H1 (cell line): ENCODE results near the gene LHPP. TPM values are rescaled to one million over a fixed set of nuclear protein-coding genes. Genes with fewer than 3 reads are reported as not detected.

Source experiments
- CTCF ChIA-PET: fragments of 300-600 bp; sonication (Branson Sonifier 250); formaldehyde crosslinking; loops from one replicate; lab custom pipeline; 2021; ENCODE audit not compliant: partially characterized antibody; lab: Charles Lee
- POLR2A ChIA-PET: fragments of 300-600 bp; sonication (Branson Sonifier 250); formaldehyde crosslinking; loops from one replicate; lab custom pipeline; 2021; ENCODE audit warnings: inconsistent platforms; ENCODE audit not compliant: partially characterized antibody; lab: Charles Lee
- DNase-seq, 2 experiments: peaks; one replicate each; pipeline versions ENCODE4 v3.0.0 to v3.0.0-alpha.2; 2010 to 2022; ENCODE audit warnings: low spot score in 2 of 2, low read depth in 1 of 2, mixed read lengths in 1 of 2
- FAIRE-seq: peaks from 2 replicates; lab custom pipeline; 2011; peaks lifted over from hg19 to GRCh38; lab: Jason Lieb, UNC
- H2AFZ ChIP-seq: 2 replicates; pipeline ENCODE4 v1.8.1; 2012; ENCODE audit warnings: low read length, inconsistent platforms
- H2AK5ac ChIP-seq: 2 replicates; pipeline ENCODE4 v1.6.1; 2013; ENCODE audit warnings: low read depth, low read length
- H2BK120ac ChIP-seq: replicated peaks from 2 replicates; pipeline ENCODE3; 2013; ENCODE audit warnings: low read depth, low read length, inconsistent platforms
- H2BK12ac ChIP-seq: 2 replicates; pipeline ENCODE4 v1.6.1; 2013; ENCODE audit warnings: low read depth, low read length
- H2BK15ac ChIP-seq: 2 replicates; pipeline ENCODE4 v1.6.1; 2013; ENCODE audit warnings: low read length
- H2BK20ac ChIP-seq: 2 replicates; pipeline ENCODE4 v1.6.1; 2013; ENCODE audit warnings: low read length
- H2BK5ac ChIP-seq: 2 replicates; pipeline ENCODE4 v1.6.1; 2013; ENCODE audit warnings: low read depth, low read length
- H3K14ac ChIP-seq: 2 replicates; pipeline ENCODE4 v1.6.1; 2013; ENCODE audit warnings: inconsistent platforms; ENCODE audit not compliant: insufficient read length
- H3K18ac ChIP-seq: 2 replicates; pipeline ENCODE4 v1.6.1; 2013; ENCODE audit warnings: low read length; ENCODE audit errors: extremely low read depth
- H3K23ac ChIP-seq: 2 replicates; pipeline ENCODE4 v1.6.1; 2013; ENCODE audit warnings: inconsistent platforms; ENCODE audit not compliant: insufficient read length
- H3K23me2 ChIP-seq: 2 replicates; pipeline ENCODE4 v1.6.1; 2013; ENCODE audit warnings: low read depth, low read length
- H3K27ac ChIP-seq: 2 replicates; pipeline ENCODE4 v1.6.1; 2011; ENCODE audit warnings: low read depth, low read length, inconsistent platforms
- H3K27me3 ChIP-seq, 4 experiments: replicated peaks in 1 of 4; 1 replicate in 1 of 4; 2 replicates in 3 of 4; pipeline versions ENCODE4 v1.6.1 to v1.8.1; 2011 to 2013; ENCODE audit warnings: low read length in 3 of 4, mild to moderate bottlenecking in 3 of 4, inconsistent platforms in 2 of 4, mixed read lengths in 2 of 4, moderate library complexity in 1 of 4; ENCODE audit not compliant: control insufficient read depth in 3 of 4, insufficient read depth in 3 of 4; ENCODE audit errors: extremely low read depth in 1 of 4
- H3K36me3 ChIP-seq, 4 experiments: 2 replicates each; pipeline versions ENCODE4 v1.6.1 to v1.8.1; 2011 to 2013; ENCODE audit warnings: mild to moderate bottlenecking in 4 of 4, low read length in 3 of 4, moderate library complexity in 2 of 4, control low read depth in 1 of 4, inconsistent platforms in 1 of 4; ENCODE audit not compliant: insufficient read depth in 4 of 4, control insufficient read depth in 2 of 4
- H3K4ac ChIP-seq: replicated peaks from 2 replicates; pipeline ENCODE3; 2013; ENCODE audit warnings: low read length, low read depth, mixed read lengths, inconsistent platforms; ENCODE audit not compliant: insufficient read length
- H3K4me1 ChIP-seq, 4 experiments: replicated peaks in 1 of 4; 1 replicate in 1 of 4; 2 replicates in 3 of 4; pipeline versions ENCODE4 v1.6.1 to v1.8.1; 2011 to 2013; ENCODE audit warnings: low read length in 3 of 4, inconsistent platforms in 2 of 4, mixed read lengths in 1 of 4; ENCODE audit not compliant: insufficient read depth in 4 of 4, control insufficient read depth in 3 of 4
- H3K4me2 ChIP-seq, 2 experiments: 2 replicates each; pipeline versions ENCODE4 v1.6.1 to v1.8.1; 2011 to 2013; ENCODE audit warnings: low read depth in 2 of 2, low read length in 2 of 2, control low read depth in 1 of 2, inconsistent platforms in 1 of 2, mild to moderate bottlenecking in 1 of 2; ENCODE audit not compliant: insufficient read depth in 1 of 2
- H3K4me3 ChIP-seq, 4 experiments: fragments of 200-600, 300-600 bp in 1 of 4; sonication (generic), shearing (Covaris generic), sonication (Bioruptor Twin) in 1 of 4; 2 replicates each; pipeline versions ENCODE4 v1.5.1 to v1.8.1; 2011 to 2016; ENCODE audit warnings: low read length in 4 of 4, low read depth in 3 of 4, control low read depth in 2 of 4, inconsistent platforms in 2 of 4, mild to moderate bottlenecking in 2 of 4, mixed read lengths in 1 of 4, moderate library complexity in 1 of 4; ENCODE audit not compliant: insufficient read depth in 2 of 4; ENCODE audit errors: extremely low read depth in 1 of 4
- H3K56ac ChIP-seq: replicated peaks from 2 replicates; pipeline ENCODE3; 2013; ENCODE audit warnings: low read depth, mild to moderate bottlenecking, mixed read lengths, low read length, inconsistent platforms; ENCODE audit not compliant: insufficient read length
- H3K79me1 ChIP-seq: 2 replicates; pipeline ENCODE4 v1.6.1; 2013; ENCODE audit warnings: low read depth, low read length, control low read depth
- H3K79me2 ChIP-seq, 2 experiments: 2 replicates each; pipeline versions ENCODE4 v1.6.1 to v1.8.1; 2012 to 2013; ENCODE audit warnings: low read length in 2 of 2, mild to moderate bottlenecking in 2 of 2, inconsistent platforms in 1 of 2; ENCODE audit not compliant: insufficient read depth in 2 of 2, control insufficient read depth in 1 of 2
- H3K9ac ChIP-seq, 4 experiments: replicated peaks in 1 of 4; 1 replicate in 1 of 4; 2 replicates in 3 of 4; pipeline versions ENCODE4 v1.6.1 to v1.8.1; 2011 to 2013; ENCODE audit warnings: low read depth in 3 of 4, low read length in 3 of 4, control low read depth in 2 of 4, mild to moderate bottlenecking in 2 of 4, moderate library complexity in 2 of 4, inconsistent platforms in 1 of 4; ENCODE audit errors: extremely low read depth in 1 of 4
- H3K9me3 ChIP-seq, 2 experiments: 2 replicates each; pipeline versions ENCODE4 v1.6.1 to v1.8.1; 2012 to 2013; ENCODE audit warnings: mild to moderate bottlenecking in 2 of 2, moderate library complexity in 2 of 2, control low read depth in 1 of 2, inconsistent platforms in 1 of 2, low read depth in 1 of 2, low read length in 1 of 2, mixed read lengths in 1 of 2; ENCODE audit not compliant: insufficient read depth in 2 of 2
- H4K20me1 ChIP-seq, 2 experiments: replicated peaks in 1 of 2; 2 replicates each; pipeline versions ENCODE3 to v1.8.1; 2011 to 2013; ENCODE audit warnings: inconsistent platforms in 2 of 2, low read length in 2 of 2, mild to moderate bottlenecking in 1 of 2; ENCODE audit not compliant: insufficient read depth in 2 of 2, control insufficient read depth in 1 of 2
- H4K5ac ChIP-seq: 2 replicates; pipeline ENCODE4 v1.6.1; 2013; ENCODE audit warnings: low read length, low read depth, mixed read lengths, inconsistent platforms; ENCODE audit not compliant: insufficient read length
- H4K8ac ChIP-seq: 2 replicates; pipeline ENCODE4 v1.8.0; 2013; ENCODE audit warnings: mild to moderate bottlenecking, moderate library complexity, low read length, inconsistent platforms; ENCODE audit not compliant: insufficient read depth; ENCODE audit errors: extremely low read depth
- H4K91ac ChIP-seq: replicated peaks from 2 replicates; pipeline ENCODE3; 2013; ENCODE audit warnings: low read length, mixed read lengths, inconsistent platforms; ENCODE audit not compliant: insufficient read length
- HDAC2 ChIP-seq, 2 experiments: fragments of 300-600 bp in 1 of 2; sonication (generic) in 1 of 2; IDR thresholded peaks; 2 replicates each; pipeline ENCODE4 v1.6.1; 2011 to 2012; ENCODE audit warnings: low read depth in 2 of 2, low read length in 2 of 2, mild to moderate bottlenecking in 2 of 2, moderate library complexity in 2 of 2, borderline replicate concordance in 1 of 2, inconsistent platforms in 1 of 2
- JUND ChIP-seq: IDR thresholded peaks from 2 replicates; pipeline ENCODE4 v1.6.1; 2011; ENCODE audit warnings: mild to moderate bottlenecking, improper control_type of control experiment, low read length
- NANOG ChIP-seq: IDR thresholded peaks from 2 replicates; pipeline ENCODE4 v1.6.1; 2011; ENCODE audit warnings: low read length, low read depth, mild to moderate bottlenecking, inconsistent platforms; ENCODE audit not compliant: insufficient read depth, poor library complexity, severe bottlenecking
- PHF8 ChIP-seq: fragments of 200-600 bp; sonication (generic); conservative IDR thresholded peaks from 2 replicates; pipeline ENCODE4 v1.7.1; 2012; ENCODE audit warnings: low read depth, mild to moderate bottlenecking, inconsistent platforms, low read length, moderate library complexity
- POLR2AphosphoS5 ChIP-seq: IDR thresholded peaks from 2 replicates; pipeline ENCODE4 v1.6.1; 2011; ENCODE audit warnings: low read depth, low read length
- RFX5 ChIP-seq: IDR thresholded peaks from 2 replicates; pipeline ENCODE4 v1.6.1; 2011; ENCODE audit warnings: low read depth, low read length, improper control_type of control experiment, borderline replicate concordance
- RXRA ChIP-seq: IDR thresholded peaks from 2 replicates; pipeline ENCODE4 v1.6.1; 2011; ENCODE audit warnings: low read depth, mild to moderate bottlenecking, low read length, moderate library complexity; ENCODE audit not compliant: insufficient read depth
- SIN3A ChIP-seq, 2 experiments: IDR thresholded peaks in 1 of 2; conservative IDR thresholded peaks in 1 of 2; 2 replicates each; pipeline ENCODE4 v1.6.1; 2011 to 2012; ENCODE audit warnings: low read length in 2 of 2, improper control_type of control experiment in 1 of 2, low read depth in 1 of 2, mild to moderate bottlenecking in 1 of 2
- SUZ12 ChIP-seq: fragments of 200-600 bp; sonication (generic); IDR thresholded peaks from 2 replicates; pipeline ENCODE4 v1.6.1; 2012; ENCODE audit warnings: mild to moderate bottlenecking, inconsistent platforms, low read length, moderate library complexity, mixed read lengths
- WGBS, 2 experiments: shearing (Covaris generic) in 1 of 2; methylation state at CpG; one replicate each; pipeline versions ENCODE4 v1.1.6 to v1.1.7; 2013 to 2015; ENCODE audit warnings: low lambda C conversion rate in 2 of 2, mixed read lengths in 2 of 2, inconsistent platforms in 1 of 2, low coverage in 1 of 2, missing lambda C conversion rate in 1 of 2; ENCODE audit not compliant: insufficient replicate concordance in 2 of 2, insufficient coverage in 1 of 2, insufficient read length in 1 of 2; ENCODE audit errors: extremely low coverage in 1 of 2, missing lambda C conversion rate in 1 of 2; 5-methylcytosine and 5-hydroxymethylcytosine counted together
- polyA plus RNA-seq, 7 experiments: library from polyadenylated mRNA; depleted of rRNA in 3 of 7; stranded (reverse) in 5 of 7; unstranded in 2 of 7; fragments of >200 nt in 5 of 7; fragments of 200-250 nt in 2 of 7; gene quantifications; 1 replicate in 5 of 7; 2 replicates in 1 of 7; 4 replicates in 1 of 7; pipeline versions ENCODE4 v1.2.1 to v1.2.3, GENCODE V29; 2011 to 2013; ENCODE audit warnings: missing spikeins in 2 of 7, mixed read lengths in 2 of 7
- total RNA-seq: library from RNA; stranded (reverse); fragmentation: NEBNext Ultra II Directional; extraction: Animal tissue kit (Norgen Biotek cat#: 25700); gene quantifications from 2 replicates; pipeline ENCODE4 v1.2.1, GENCODE V29; 2021
- TF ChIP-seq, protein P1 (sequence below): IDR thresholded peaks from 2 replicates; pipeline ENCODE4 v1.6.1; 2011; ENCODE audit warnings: low read depth, mild to moderate bottlenecking, low read length; ENCODE audit not compliant: insufficient read depth

Gene LHPP
- total and polyA plus RNA-seq, 2 of the 8 experiments (the other 6 are each of a cell fraction or from before 2014, with no cell fraction given), result 26.0 to 45.0 TPM

DNA sequence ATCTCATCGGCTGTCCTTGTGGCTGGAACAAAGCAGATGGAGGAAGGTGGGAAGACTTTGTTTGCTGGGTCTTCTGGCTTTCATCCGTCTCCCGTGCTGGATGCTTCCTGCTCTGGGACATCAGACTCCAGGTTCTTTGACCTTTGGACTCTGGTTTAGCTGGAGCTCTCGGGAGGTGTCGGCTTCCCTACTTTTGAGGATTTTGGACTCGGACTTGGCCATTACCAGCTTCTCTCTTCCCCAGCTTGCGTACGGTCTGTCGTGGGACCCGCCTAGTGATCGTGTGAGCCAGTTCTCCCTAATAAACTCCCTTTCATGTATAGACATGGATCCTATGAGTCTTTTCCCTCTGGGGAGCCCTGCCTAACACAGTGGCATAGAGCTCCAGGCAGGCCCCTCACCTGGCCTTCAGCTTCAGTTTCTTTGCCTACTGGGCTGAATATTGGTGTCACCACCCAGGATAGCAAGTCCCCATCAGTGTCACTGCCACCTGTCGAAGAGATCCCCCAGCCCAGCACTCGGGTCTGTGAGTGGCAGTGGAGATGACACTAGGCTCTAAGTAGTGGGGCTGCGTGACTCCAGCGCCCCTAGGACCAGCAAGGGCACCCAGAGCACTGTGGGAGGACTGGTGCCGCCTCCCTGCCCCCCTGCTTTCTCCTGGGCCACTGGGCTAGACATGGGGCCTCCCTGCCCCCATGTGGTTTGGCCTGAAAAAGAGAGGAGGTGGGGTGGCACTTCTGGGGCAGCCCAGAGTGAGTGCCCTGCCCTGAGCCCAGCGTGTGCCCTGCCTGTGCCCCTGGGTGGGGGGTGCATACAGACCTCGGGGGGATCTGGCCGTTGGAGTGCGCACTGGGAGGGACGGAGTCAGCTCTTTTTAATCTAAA, 135.6 kb downstream of the LHPP start:
- Histone ChIP-seq H4K91ac (no peak overlapping the region), H2BK15ac (no peak overlapping the region), H2BK20ac (no peak overlapping the region), H2BK12ac (no peak overlapping the region), H3K4me3 (no peak overlapping the region), H2BK120ac (no peak overlapping the region), H3K23ac (no peak overlapping the region), H3K18ac (no peak overlapping the region), H3K23me2 (peaks cover 5% of the 10 kb centered on the region), H2AFZ (no peak overlapping the region), H4K5ac (no peak overlapping the region), H3K79me2 (no peaks in the 10 kb centered on the region), H3K56ac (no peak overlapping the region), H3K79me1 (0 out of 2 replicates have a peak, but pooled peaks cover 2% of the 10 kb centered on the region), H3K4ac (no peak overlapping the region), H3K4me1 (no peaks in the 10 kb centered on the region), H3K27ac (no peak overlapping the region), H2BK5ac (no peak overlapping the region), H2AK5ac (no peak overlapping the region), H3K9ac (no peak overlapping the region), H3K36me3 (no peaks in the 10 kb centered on the region), H4K20me1 (peaks cover 2 to 8% of the 10 kb centered on the region in 2 experiments), H4K8ac (no peak overlapping the region), H3K4me2 (no peak overlapping the region), H3K9me3 (no peaks in the 10 kb centered on the region), H3K27me3 (no peaks in the 10 kb centered on the region; a peak in 2 of 7 replicates), H3K14ac (no peak overlapping the region)
- no peak for DNase-seq
- no peak for FAIRE-seq
- ChIA-PET CTCF (interaction anchor here (2.0 kb wide), 1 partner anchor 47 kb away, joined by 4 read pairs; no protein-coding TSS in a partner anchor), POLR2A (no interaction called here)
- WGBS, 2 experiments, result 82% methylated on average over 19 of the region's 21 CpGs; no CpG with 5 or more reads in 1 of the 2 experiments
- TF ChIP-seq RXRA (no peak), JUND (no peak), RFX5 (no peak), NANOG (no peak), PHF8 (no peak), POLR2AphosphoS5 (no peak), SIN3A (conservative IDR thresholded peaks at IDR 0.05 in 1 of 2, IDR thresholded peaks at IDR 0.05 in 1 of 2; ENCODE audit: low read depth in 1 of 2, low read length in 2 of 2) (no peak), SUZ12 (no peak), HDAC2 (IDR thresholded peaks at IDR 0.05; ENCODE audit: borderline replicate concordance in 1 of 2, low read depth in 2 of 2, low read length in 2 of 2) (no peak)
- TF ChIP-seq, protein P1, sequence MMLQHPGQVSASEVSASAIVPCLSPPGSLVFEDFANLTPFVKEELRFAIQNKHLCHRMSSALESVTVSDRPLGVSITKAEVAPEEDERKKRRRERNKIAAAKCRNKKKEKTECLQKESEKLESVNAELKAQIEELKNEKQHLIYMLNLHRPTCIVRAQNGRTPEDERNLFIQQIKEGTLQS, result no peak
